WTC11 (cell line): ENCODE measurements around the gene ETV1.

Experiments
- ATF3 ChIP-seq: sonication (generic); formaldehyde crosslinking; conservative IDR thresholded peaks from 2 replicates; pipeline ENCODE4 v1.8.1; 2022; ENCODE audit warnings: mild to moderate bottlenecking, missing genetic modification reagents
- CBFB ChIP-seq: sonication (generic); formaldehyde crosslinking; IDR thresholded peaks from 2 replicates; pipeline ENCODE4 v1.8.1; 2022; ENCODE audit warnings: mild to moderate bottlenecking, low read depth, missing genetic modification reagents
- CTCF ChIP-seq: fragments of 200-600 bp; IDR thresholded peaks from 2 replicates; pipeline ENCODE4 v1.8.0; 2022; ENCODE audit warnings: antibody characterized with exemption
- IRF1 ChIP-seq: sonication (generic); formaldehyde crosslinking; IDR thresholded peaks from 2 replicates; pipeline ENCODE4 v1.8.0; 2023; ENCODE audit warnings: missing genetic modification reagents
- MAX ChIP-seq: sonication (generic); formaldehyde crosslinking; IDR thresholded peaks from 2 replicates; pipeline ENCODE4 v1.8.0; 2022; ENCODE audit warnings: mild to moderate bottlenecking, missing genetic modification reagents
- SP1 ChIP-seq: sonication (generic); formaldehyde crosslinking; conservative IDR thresholded peaks from 2 replicates; pipeline ENCODE4 v1.8.1; 2022; ENCODE audit warnings: missing genetic modification reagents
- ZBTB43 ChIP-seq: sonication (generic); formaldehyde crosslinking; IDR thresholded peaks from 2 replicates; pipeline ENCODE4 v1.8.1; 2023; ENCODE audit warnings: mild to moderate bottlenecking, missing genetic modification reagents
- ZNF416 ChIP-seq: fragments of 250-450 bp; sonication (Bioruptor Pico); IDR thresholded peaks from 2 replicates; pipeline ENCODE4 v1.9.0; 2021; ENCODE audit warnings: mild to moderate bottlenecking, inconsistent platforms
- ZNF532 ChIP-seq: fragments of 250-450 bp; sonication (Bioruptor Pico); IDR thresholded peaks from 2 replicates; pipeline ENCODE4 v1.9.0; 2021; ENCODE audit warnings: mild to moderate bottlenecking, borderline replicate concordance

GRCh38 chr7:13841284-13841683 is 148.2 kb downstream of the ETV1 start:
- TF ChIP-seq ZBTB43 (CRISPR knock-in tag): no peak
- TF ChIP-seq ATF3 (CRISPR knock-in tag): no peak
- TF ChIP-seq CTCF: no peak
- no peak for TF ChIP-seq IRF1
- TF ChIP-seq MAX (CRISPR knock-in tag): no peak
- no peak for TF ChIP-seq CBFB (CRISPR knock-in tag)
- no peak for TF ChIP-seq SP1
- TF ChIP-seq ZNF416 (CRISPR knock-in tag): no peak
- no peak for TF ChIP-seq ZNF532 (CRISPR knock-in tag)
